Heart left ventricle (tissue), 13 donors: Measurements from ENCODE around the gene UGT3A2.
"Not testable (repeated sequence)": the region's sequence is repeated elsewhere in the genome, so short reads cannot be mapped to it uniquely, and the experiment has no call there.

ENCODE experiments used
- CTCF ChIP-seq, 12 donors: fragments of 200-600 bp; sonication (generic) in 4 of 12; IDR thresholded peaks; one replicate each; pipeline versions ENCODE4 v1.5.0 to v1.8.0; 2018 to 2022; ENCODE audit warnings: antibody characterized with exemption in 12 of 12, mild to moderate bottlenecking in 5 of 12
- POLR2A ChIP-seq, 2 donors: fragments of 450-650 bp; IDR thresholded peaks; one replicate each; pipeline ENCODE4 v1.6.1; 2017; ENCODE audit warnings: antibody characterized with exemption in 2 of 2, mild to moderate bottlenecking in 2 of 2, moderate library complexity in 2 of 2
- donor health status: ischemic (EF 13 %, LVEDD 7.1; RV severe dilation, severe dysfunction).
- donor health status: DM: no; HTN: yes; CAD: no.
- donor health status: DM: no; HTN: no; CAD: no.
- donor health status: ischemic (EF 25% LVEDD 6.9; RV normal size, moderate dysfunction).
- donor health status: ischemic (EF 25% LVEDD 5.7; RV mildly dilated, moderate dysfunction).
- donor health status: ischemic (EF 35%, LVEDD 5.7; RV mildly dilated, moderate dysfunction).
- donor health status: nonischemic (EF 11% LVEDD 7.7; RV severe dilation, severe dysfunction).
- donor health status: DM: yes; HTN: yes; CAD: no.
- donor health status: PGD.
- donor health status: ischemic (EF 29% LVEDD 5.4; RV normal size, mild dysfunction).
- donor health status: nonischemic (EF 23%, LVEDD 6.1; RV moderate dilation, normal function).

- not testable (repeated sequence) for TF ChIP-seq CTCF, POLR2A (IDR thresholded peaks at IDR 0.05)
Observed at GRCh38 chr5:36034536-36035134, 32.0 kb downstream of the UGT3A2 start.
